ENCODE data around the gene ASAP2.

The ASAP2 gene

DNA sequence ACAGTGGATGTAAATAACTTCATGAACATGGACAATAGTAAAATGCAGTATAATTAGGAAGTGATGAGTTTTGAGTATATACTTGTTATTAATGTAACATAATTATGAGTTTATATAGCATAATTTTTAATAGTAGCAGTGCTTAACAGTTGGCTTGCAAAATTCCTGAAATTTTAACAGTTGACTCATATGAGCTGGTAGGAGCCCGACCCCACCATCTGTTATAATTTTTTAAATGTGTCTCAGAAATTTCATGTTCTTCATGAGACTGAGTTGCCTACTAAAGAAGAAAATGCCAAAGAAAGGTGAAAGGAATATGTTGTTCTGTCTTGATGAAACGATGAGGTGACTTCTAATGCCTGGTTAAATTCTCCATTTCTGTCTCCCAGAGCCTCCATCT, 154.1 kb downstream of the ASAP2 start:
- TF ChIP-seq, protein P1, sequence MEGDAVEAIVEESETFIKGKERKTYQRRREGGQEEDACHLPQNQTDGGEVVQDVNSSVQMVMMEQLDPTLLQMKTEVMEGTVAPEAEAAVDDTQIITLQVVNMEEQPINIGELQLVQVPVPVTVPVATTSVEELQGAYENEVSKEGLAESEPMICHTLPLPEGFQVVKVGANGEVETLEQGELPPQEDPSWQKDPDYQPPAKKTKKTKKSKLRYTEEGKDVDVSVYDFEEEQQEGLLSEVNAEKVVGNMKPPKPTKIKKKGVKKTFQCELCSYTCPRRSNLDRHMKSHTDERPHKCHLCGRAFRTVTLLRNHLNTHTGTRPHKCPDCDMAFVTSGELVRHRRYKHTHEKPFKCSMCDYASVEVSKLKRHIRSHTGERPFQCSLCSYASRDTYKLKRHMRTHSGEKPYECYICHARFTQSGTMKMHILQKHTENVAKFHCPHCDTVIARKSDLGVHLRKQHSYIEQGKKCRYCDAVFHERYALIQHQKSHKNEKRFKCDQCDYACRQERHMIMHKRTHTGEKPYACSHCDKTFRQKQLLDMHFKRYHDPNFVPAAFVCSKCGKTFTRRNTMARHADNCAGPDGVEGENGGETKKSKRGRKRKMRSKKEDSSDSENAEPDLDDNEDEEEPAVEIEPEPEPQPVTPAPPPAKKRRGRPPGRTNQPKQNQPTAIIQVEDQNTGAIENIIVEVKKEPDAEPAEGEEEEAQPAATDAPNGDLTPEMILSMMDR (IDR thresholded peaks at IDR 0.05; ENCODE audit: borderline replicate concordance, insufficient read depth, low read depth, low read length), result no peak
- no peak overlapping the region for H3K4me3 ChIP-seq (ENCODE audit: low read depth, low read length)

DNA sequence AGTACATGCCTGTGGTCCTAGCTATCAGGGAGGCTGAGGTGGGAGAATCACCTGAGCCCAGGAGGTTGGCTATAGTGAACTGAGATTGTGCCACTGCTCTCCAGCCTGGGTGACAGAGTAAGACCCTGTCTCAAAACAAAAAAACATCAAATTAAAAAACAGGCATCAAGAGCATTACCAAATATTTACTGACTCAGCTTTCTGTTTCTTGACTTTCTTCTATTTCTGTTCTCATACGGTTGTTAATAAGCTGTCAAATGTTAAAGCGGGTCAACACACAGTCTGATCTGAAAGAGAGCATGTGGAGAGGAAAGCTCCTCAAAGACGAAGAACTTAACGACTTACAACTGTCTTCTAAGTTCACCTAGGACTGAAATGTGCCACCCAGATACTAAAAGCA, 157.8 kb downstream of the ASAP2 start:
- TF ChIP-seq, protein P1 (IDR thresholded peaks at IDR 0.05; ENCODE audit: borderline replicate concordance, insufficient read depth, low read depth, low read length), result no peak
- no peak overlapping the region for H3K4me3 ChIP-seq (ENCODE audit: low read depth, low read length)

DNA sequence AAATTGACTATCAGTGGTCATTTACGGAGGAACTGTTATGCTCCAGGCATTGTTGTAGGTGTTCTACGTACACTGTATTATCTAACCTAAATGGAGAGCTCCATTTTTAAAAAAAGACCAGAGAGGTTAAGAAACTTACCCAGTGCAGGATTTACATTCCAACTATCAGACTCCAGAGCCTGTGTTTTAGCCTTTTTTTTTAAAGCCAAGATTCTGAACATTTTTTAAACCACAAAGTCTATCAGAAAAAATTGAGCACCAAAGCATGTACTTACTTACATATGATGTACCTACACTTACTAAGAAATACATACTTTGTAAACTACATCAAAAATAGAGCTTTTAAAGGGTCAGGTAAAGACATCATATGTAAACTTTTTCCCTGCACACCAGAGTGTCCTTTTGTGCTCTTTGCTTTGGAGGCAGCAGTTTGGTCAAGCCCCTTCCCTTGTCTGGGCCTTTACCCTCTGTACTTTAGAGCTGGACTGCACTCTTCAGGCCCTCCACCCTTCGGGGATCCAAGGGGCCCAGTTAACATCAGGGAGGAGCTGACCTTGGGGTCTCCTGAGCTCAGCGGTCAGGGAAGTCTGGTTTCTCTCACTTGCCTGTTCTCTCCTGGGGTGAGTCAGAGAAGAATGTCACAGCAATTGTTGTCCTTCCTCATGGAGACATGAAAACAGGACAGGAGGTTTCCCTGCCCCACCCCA, 158.3 kb downstream of the ASAP2 start:
- H3K4me3 ChIP-seq (ENCODE audit: low read depth, low read length), result no peak overlapping the region
- TF ChIP-seq, protein P1 (IDR thresholded peaks at IDR 0.05; ENCODE audit: borderline replicate concordance, insufficient read depth, low read depth, low read length), result no peak

DNA sequence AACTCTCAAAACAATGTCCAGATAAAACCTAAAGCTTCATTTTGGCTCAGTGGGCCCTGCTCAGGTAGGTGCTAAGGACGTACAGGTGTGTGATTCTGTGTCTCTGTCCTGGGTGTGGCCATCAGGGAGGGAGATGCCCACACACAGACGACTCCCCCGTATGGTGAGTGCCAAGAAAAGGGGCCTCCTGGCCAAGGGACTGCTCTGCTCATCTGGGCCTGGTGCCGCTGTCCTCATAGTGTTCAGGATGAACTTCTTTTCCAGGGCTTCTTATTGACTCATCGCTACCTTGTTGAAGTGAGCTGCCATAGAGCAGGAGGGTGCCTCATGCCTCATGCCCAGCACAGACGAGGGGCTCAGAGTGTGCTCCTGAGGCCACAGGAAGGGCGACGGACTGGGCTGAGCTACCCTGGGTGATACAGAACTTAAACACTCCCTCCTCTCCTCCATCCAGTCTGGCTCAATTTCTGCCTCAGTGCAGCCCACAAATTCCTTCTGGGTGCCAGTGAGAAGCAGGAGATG, 158.9 kb downstream of the ASAP2 start:
- TF ChIP-seq, protein P1 (IDR thresholded peaks at IDR 0.05; ENCODE audit: borderline replicate concordance, insufficient read depth, low read depth, low read length), result no peak
- no peak overlapping the region for H3K4me3 ChIP-seq (ENCODE audit: low read depth, low read length)

DNA sequence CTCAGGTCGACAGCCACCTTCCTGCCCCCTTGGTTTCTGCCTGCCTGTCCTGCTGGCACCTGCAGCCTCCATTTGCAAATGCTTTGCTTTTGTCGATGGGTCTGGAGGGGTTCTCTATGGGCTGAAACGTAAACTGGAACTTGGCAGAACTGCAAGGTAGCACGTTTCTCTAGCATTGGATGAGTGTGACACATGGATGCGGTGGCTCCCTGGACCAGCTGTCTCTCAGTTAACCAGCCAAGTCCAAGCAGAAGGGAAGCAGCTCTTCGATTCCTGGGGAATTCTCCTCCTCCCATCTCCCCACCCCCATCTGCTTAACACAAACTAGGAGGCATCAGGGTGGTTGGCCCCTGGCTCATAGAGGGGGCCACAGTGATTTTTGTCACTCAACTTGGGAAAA, 159.4 kb downstream of the ASAP2 start:
- H3K4me3 ChIP-seq (ENCODE audit: low read depth, low read length), result no peak overlapping the region
- TF ChIP-seq, protein P1 (IDR thresholded peaks at IDR 0.05; ENCODE audit: borderline replicate concordance, insufficient read depth, low read depth, low read length), result no peak

DNA sequence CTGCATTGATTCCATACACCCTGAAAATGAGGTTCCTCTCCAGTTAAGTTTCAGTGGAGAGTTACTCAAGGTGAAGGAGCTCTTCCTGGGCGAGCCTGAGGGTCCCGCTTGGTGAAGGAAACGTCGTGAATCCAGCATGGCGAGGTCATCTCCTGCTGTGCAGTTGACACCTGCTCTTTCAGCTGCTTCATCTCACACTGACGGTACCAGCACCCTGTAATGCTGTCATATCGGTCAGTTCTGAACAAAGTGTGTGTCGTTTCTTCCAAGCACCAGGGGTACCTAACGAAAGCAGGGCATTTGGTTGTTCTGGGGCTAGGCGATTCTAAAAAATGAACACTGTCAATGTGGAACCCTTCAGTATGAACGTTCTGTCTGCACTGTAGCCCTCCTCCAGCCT, 164.1 kb downstream of the ASAP2 start:
- TF ChIP-seq, protein P1 (IDR thresholded peaks at IDR 0.05; ENCODE audit: borderline replicate concordance, insufficient read depth, low read depth, low read length), result no peak
- no peak overlapping the region for H3K4me3 ChIP-seq (ENCODE audit: low read depth, low read length)

DNA sequence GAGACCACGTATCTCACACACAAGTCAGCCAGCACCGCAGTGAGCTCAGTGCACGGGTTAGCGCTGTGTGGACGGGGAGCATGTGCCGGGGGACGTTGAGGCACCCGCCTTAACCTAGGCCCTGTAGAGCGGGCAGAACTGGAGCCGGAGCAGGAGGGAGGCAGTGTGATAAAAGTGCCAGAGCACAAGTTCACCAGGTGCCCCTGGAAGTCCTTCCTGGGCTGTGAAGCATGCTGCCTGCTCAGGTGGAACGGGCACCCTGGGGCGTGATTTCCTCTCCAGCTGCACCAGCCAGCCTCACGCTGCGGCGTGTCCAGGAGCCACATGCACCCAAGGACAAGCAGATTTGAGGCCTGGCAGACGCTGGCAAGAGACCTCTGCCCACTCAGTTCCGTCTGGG, 166.4 kb downstream of the ASAP2 start:
- H3K4me3 ChIP-seq (ENCODE audit: low read depth, low read length), result no peak overlapping the region
- TF ChIP-seq, protein P1 (IDR thresholded peaks at IDR 0.05; ENCODE audit: borderline replicate concordance, insufficient read depth, low read depth, low read length), result no peak

Measured in GM12875 (cell line).